Activated CD8-positive, alpha-beta memory T cell treated with anti-CD3 and anti-CD28 coated beads, Interleukin-2, amount 10 ng/mL, durations not matched to agents 7 days and 5 days (primary cell): ENCODE results near the gene NPIPA1. TPM values are rescaled to one million over a fixed set of nuclear protein-coding genes. Genes with fewer than 3 reads are reported as not detected.
"Not testable (repeated sequence)": the region's sequence is repeated elsewhere in the genome, so short reads cannot be mapped to it uniquely, and the experiment has no call there.

ENCODE experiments used
- ATAC-seq: fragments of 150-1000 bp; cut with Tn5 transposase; one replicate; pipeline ENCODE4 v1.10.0; 2021; ENCODE audit warnings: moderate library complexity
- CTCF ChIA-PET: fragments of 350-600 bp; sonication (Branson Sonifier 250); formaldehyde crosslinking; loops from one replicate; lab custom pipeline; 2021; ENCODE audit warnings: antibody characterized with exemption; lab: Charles Lee
- DNase-seq: peaks from one replicate; pipeline ENCODE4 v3.0.0-alpha.2; 2020
- H3K27ac Mint-ChIP-seq: one replicate; pipeline ENCODE4 v1.8.0; 2021; ENCODE audit warnings: mild to moderate bottlenecking, mixed read lengths
- H3K27me3 Mint-ChIP-seq: one replicate; pipeline ENCODE4 v1.8.0; 2021; ENCODE audit warnings: mixed read lengths
- H3K36me3 Mint-ChIP-seq: one replicate; pipeline ENCODE4 v1.8.0; 2021; ENCODE audit warnings: mild to moderate bottlenecking, mixed read lengths
- H3K4me1 Mint-ChIP-seq: one replicate; pipeline ENCODE4 v1.8.0; 2021; ENCODE audit warnings: mixed read lengths
- H3K4me3 Mint-ChIP-seq: one replicate; pipeline ENCODE4 v1.8.0; 2021; ENCODE audit warnings: mild to moderate bottlenecking, moderate library complexity, mixed read lengths
- H3K9me3 Mint-ChIP-seq: one replicate; pipeline ENCODE4 v1.8.0; 2022; ENCODE audit warnings: low read depth, mixed read lengths
- total RNA-seq, 2 experiments: library from RNA; stranded (reverse); gene quantifications; one replicate each; pipeline ENCODE4 v1.2.3, GENCODE V29; 2021

Gene NPIPA1
- total RNA-seq, 2 experiments from 2014 or later = 109 to 133 TPM

DNA sequence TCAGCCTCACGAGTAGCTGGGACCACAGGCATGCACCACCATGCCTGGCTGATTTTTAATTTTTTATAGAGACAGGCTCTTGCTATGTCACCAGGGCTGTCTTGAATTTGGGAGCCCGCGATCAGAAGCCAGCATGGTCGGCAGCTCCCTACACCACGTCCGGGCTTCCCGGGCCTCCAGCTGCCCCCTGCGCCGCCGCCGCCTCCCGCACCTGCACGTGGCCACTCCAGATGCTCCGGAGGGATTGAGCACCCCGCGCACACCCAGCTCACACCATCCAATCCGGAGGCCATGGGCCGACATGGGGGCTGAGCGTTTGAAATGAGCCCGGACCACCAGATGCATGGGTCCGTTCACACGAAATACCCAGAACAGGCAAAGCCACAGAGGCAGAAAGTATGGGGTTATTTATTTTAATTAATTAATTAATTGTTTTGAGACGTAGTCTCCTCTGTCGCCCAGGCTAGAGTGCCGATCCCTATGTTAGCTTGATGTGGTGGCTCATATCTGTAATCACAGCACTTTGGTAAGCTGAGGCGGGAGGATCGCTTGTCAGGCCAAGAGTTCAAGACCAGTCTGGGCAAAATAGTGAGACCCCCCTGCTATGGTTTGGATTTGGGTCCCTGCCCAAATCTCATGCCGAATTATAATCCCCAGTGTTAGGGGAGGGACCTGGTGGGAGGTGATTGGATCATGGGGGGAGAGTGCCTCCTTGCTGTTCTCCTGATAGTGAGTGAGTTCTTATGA is 20.5 kb downstream of the NPIPA1 start:
- no peak for ATAC-seq

GRCh38 chr16:14958323-14958600 is 21.0 kb downstream of the NPIPA1 start:
- no peak for ATAC-seq
- Mint-ChIP-seq H3K4me3 (no peak overlapping the region), H3K36me3 (no peaks in the 10 kb centered on the region), H3K27ac (no peak overlapping the region), H3K4me1 (no peaks in the 10 kb centered on the region), H3K27me3 (peaks cover 4% of the 10 kb centered on the region), H3K9me3 (no peaks in the 10 kb centered on the region)
- DNase-seq = no peak
- CTCF ChIA-PET = no interaction called here

More for the DNA sequence above, 20.5 kb downstream of the NPIPA1 start:
- no peak overlapping the region for H3K4me3 Mint-ChIP-seq
- H3K27ac Mint-ChIP-seq = no peak overlapping the region
- CTCF ChIA-PET = no interaction called here
- no peaks in the 10 kb centered on the region for H3K4me1 Mint-ChIP-seq
- H3K36me3 Mint-ChIP-seq = no peaks in the 10 kb centered on the region
- H3K27me3 Mint-ChIP-seq = peaks cover under 1% of the 10 kb centered on the region
- no peak for DNase-seq
- H3K9me3 Mint-ChIP-seq = no peaks in the 10 kb centered on the region

GRCh38 chr16:14958970-14959369 is 21.7 kb downstream of the NPIPA1 start:
- H3K4me3 Mint-ChIP-seq = no peak overlapping the region
- DNase-seq = no peak
- H3K4me1 Mint-ChIP-seq = no peaks in the 10 kb centered on the region
- CTCF ChIA-PET = no interaction called here
- H3K36me3 Mint-ChIP-seq = no peaks in the 10 kb centered on the region
- H3K9me3 Mint-ChIP-seq = no peaks in the 10 kb centered on the region
- no peak overlapping the region for H3K27ac Mint-ChIP-seq
- H3K27me3 Mint-ChIP-seq = peaks cover 10% of the 10 kb centered on the region
- ATAC-seq = no peak

- Mint-ChIP-seq H3K4me3 (no peak overlapping the region), H3K9me3 (no peaks in the 10 kb centered on the region), H3K27me3 (peaks cover 17% of the 10 kb centered on the region), H3K4me1 (no peaks in the 10 kb centered on the region), H3K36me3 (no peaks in the 10 kb centered on the region), H3K27ac (no peak overlapping the region)
- DNase-seq (no peak), ATAC-seq (no peak)
- CTCF ChIA-PET = no interaction called here
Measured at GRCh38 chr16:14961405-14962186, 24.4 kb downstream of the NPIPA1 start.

GRCh38 chr16:14963281-14964173 is 26.3 kb downstream of the NPIPA1 start:
- no peaks in the 10 kb centered on the region for H3K4me1 Mint-ChIP-seq
- no peaks in the 10 kb centered on the region for H3K9me3 Mint-ChIP-seq
- H3K36me3 Mint-ChIP-seq = no peaks in the 10 kb centered on the region
- DNase-seq (no peak), ATAC-seq (no peak)
- H3K27ac Mint-ChIP-seq = no peak overlapping the region
- peaks cover 20% of the 10 kb centered on the region for H3K27me3 Mint-ChIP-seq
- no peak overlapping the region for H3K4me3 Mint-ChIP-seq
- CTCF ChIA-PET = interaction anchor here (2.1 kb wide), 1 partner anchor 11 kb away, joined by 5 read pairs; the partner anchor contains the start of gene PDXDC1

DNA sequence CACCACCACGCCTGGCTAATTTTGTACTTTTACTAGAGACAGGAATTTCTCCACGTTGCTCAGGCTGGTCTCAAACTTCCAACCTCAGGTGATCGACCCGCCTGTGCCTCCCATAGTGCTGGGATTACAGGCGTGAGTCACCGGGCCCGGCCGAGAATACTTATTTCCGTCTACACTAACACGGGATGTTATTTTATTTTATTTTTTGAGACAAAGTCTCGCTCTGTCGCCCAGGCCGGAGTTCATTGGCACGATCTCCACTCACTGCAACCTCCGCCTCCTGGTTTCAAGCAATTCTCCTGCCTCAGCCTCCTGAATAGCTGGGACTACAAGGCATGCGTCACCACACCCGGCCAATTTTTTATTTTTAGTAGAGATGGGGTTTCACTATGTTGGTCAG is 28.1 kb downstream of the NPIPA1 start:
- Mint-ChIP-seq H3K4me3 (no peak overlapping the region), H3K27me3 (peaks cover 20% of the 10 kb centered on the region), H3K9me3 (no peaks in the 10 kb centered on the region), H3K36me3 (no peaks in the 10 kb centered on the region), H3K4me1 (no peaks in the 10 kb centered on the region), H3K27ac (no peak overlapping the region)
- ATAC-seq (no peak), DNase-seq (no peak)
- CTCF ChIA-PET = no interaction called here

- H3K4me1 Mint-ChIP-seq, H3K9me3 Mint-ChIP-seq, DNase-seq, ATAC-seq, H3K27me3 Mint-ChIP-seq, H3K27ac Mint-ChIP-seq, CTCF ChIA-PET, H3K36me3 Mint-ChIP-seq, H3K4me3 Mint-ChIP-seq: not testable (repeated sequence)
Measured at GRCh38 chr16:14969795-14970194, 32.6 kb downstream of the NPIPA1 start.

GRCh38 chr16:14971621-14972228 is 34.5 kb downstream of the NPIPA1 start:
- H3K4me3 Mint-ChIP-seq, H3K9me3 Mint-ChIP-seq, CTCF ChIA-PET: not testable (repeated sequence)

GRCh38 chr16:14973785-14974322 is 36.6 kb downstream of the NPIPA1 start:
- not testable (repeated sequence) for H3K27ac Mint-ChIP-seq, H3K27me3 Mint-ChIP-seq
- H3K4me3 Mint-ChIP-seq = peak overlapping the region; percentile 59

More at GRCh38 chr16:14971621-14972228, 34.5 kb downstream of the NPIPA1 start:
- peaks cover 14% of the 10 kb centered on the region for H3K4me1 Mint-ChIP-seq
- not testable (repeated sequence) for H3K36me3 Mint-ChIP-seq, DNase-seq, H3K27me3 Mint-ChIP-seq, H3K27ac Mint-ChIP-seq, ATAC-seq

DNA sequence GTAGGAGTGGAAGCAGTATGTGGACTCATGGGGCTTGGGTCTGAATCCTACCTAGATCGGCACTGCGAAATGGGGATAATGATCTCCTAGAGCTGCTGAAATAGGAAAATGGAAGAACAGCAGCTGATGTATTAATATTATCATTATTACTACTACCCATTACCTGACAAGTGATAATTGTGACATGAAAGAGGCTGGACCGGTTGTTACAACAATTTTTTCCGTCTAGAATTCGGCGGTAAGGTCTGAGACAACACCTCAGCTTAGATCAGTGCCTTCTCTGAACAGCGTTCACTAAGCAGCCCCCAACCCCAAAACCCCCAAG is 37.0 kb downstream of the NPIPA1 start:
- Mint-ChIP-seq H3K27ac (peak overlapping the region; percentile 87), H3K4me3 (peak overlapping the region; percentile 87), H3K4me1 (peaks cover 19% of the 10 kb centered on the region)
- CTCF ChIA-PET = interaction anchor here (1.5 kb wide), 1 partner anchor 11 kb away, joined by 5 read pairs; no protein-coding TSS in a partner anchor
- not testable (repeated sequence) for ATAC-seq, DNase-seq, H3K9me3 Mint-ChIP-seq, H3K27me3 Mint-ChIP-seq, H3K36me3 Mint-ChIP-seq

More at GRCh38 chr16:14973785-14974322, 36.6 kb downstream of the NPIPA1 start:
- DNase-seq, H3K36me3 Mint-ChIP-seq, CTCF ChIA-PET, H3K9me3 Mint-ChIP-seq, ATAC-seq: not testable (repeated sequence)
- H3K4me1 Mint-ChIP-seq = peaks cover 19% of the 10 kb centered on the region

- H3K4me1 Mint-ChIP-seq = peaks cover 19% of the 10 kb centered on the region
- peak within 1 kb of the TSS; percentile 87 for H3K4me3 Mint-ChIP-seq
- not testable (repeated sequence) for H3K36me3 Mint-ChIP-seq, H3K27me3 Mint-ChIP-seq, H3K9me3 Mint-ChIP-seq
- H3K27ac Mint-ChIP-seq = peak within 1 kb of the TSS; percentile 87
- ATAC-seq = peak; percentile 97
- CTCF ChIA-PET = interaction anchor here (1.5 kb wide), 1 partner anchor 11 kb away, joined by 5 read pairs; no protein-coding TSS in a partner anchor
- DNase-seq = peak; percentile 97
Measured at GRCh38 chr16:14974656-14975417, 37.6 kb downstream of the NPIPA1 start, which contains the start of gene PDXDC1. Gene PDXDC1, plus strand, starts transcription at chr16:14975026. Its CDS starts 174 bp downstream, at chr16:14975200.
